Fibroblast of the aortic adventitia (primary cell): ENCODE results near the gene ARVCF. TPM values are rescaled to one million over a fixed set of nuclear protein-coding genes. Genes with fewer than 3 reads are reported as not detected.

Experiments
- DNase-seq: peaks from one replicate; pipeline ENCODE4 v3.0.0-alpha.2; 2010; ENCODE audit warnings: low read depth
- H3K4me3 ChIP-seq: 2 replicates; pipeline ENCODE4 v1.5.1; 2011; ENCODE audit warnings: low read depth, mild to moderate bottlenecking, control low read depth, low read length, moderate library complexity
- total RNA-seq: library from RNA; depleted of rRNA; stranded (reverse); fragments of >200 nt; gene quantifications from 2 replicates; pipeline ENCODE4 v1.2.3, GENCODE V29; 2012; ENCODE audit warnings: low replicate concordance
- TF ChIP-seq, protein P1 (sequence below): IDR thresholded peaks from 2 replicates; pipeline ENCODE4 v1.5.1; 2011; ENCODE audit warnings: mild to moderate bottlenecking, low read length, control low read depth, inconsistent platforms; ENCODE audit not compliant: insufficient read depth

Gene ARVCF
- total RNA-seq, 1 donor, result 12.9 TPM

DNA sequence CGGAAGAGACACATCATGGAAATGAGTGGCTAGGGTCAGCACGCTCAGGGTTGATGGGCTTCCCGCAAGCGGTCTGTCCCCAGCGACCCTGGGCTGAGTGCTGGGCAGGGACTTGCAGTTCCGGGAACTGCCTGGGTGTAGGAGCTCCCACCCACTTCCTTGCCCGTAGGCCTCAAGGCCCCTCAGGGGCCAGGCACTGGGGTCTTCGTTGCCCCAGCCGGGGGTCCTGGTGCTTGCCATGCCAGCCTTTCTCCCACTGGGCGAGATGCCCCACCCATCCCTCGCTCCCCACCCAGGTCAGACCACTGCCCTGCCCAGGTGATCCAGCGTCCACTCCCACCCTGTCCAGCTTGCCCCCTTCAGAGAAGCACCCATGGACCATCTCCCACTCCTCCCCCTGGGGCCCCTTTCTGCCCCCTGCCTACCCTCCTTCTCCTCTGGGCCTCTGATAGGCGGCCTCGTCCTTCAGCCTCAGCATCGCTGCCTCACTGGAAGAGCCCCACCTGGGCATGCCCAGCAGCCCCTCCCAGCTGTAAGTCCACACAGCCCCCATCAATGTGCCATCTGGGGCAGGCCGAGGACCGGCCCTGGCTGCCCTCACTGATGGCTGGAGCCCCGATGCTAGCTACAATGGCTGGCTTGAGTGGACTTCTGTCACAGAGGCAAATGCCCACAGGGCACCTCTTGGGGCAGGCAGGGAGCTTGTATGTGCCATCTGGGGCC lies 45.6 kb upstream of the ARVCF start:
- no peak for DNase-seq
- no peak overlapping the region for H3K4me3 ChIP-seq
- TF ChIP-seq, protein P1, sequence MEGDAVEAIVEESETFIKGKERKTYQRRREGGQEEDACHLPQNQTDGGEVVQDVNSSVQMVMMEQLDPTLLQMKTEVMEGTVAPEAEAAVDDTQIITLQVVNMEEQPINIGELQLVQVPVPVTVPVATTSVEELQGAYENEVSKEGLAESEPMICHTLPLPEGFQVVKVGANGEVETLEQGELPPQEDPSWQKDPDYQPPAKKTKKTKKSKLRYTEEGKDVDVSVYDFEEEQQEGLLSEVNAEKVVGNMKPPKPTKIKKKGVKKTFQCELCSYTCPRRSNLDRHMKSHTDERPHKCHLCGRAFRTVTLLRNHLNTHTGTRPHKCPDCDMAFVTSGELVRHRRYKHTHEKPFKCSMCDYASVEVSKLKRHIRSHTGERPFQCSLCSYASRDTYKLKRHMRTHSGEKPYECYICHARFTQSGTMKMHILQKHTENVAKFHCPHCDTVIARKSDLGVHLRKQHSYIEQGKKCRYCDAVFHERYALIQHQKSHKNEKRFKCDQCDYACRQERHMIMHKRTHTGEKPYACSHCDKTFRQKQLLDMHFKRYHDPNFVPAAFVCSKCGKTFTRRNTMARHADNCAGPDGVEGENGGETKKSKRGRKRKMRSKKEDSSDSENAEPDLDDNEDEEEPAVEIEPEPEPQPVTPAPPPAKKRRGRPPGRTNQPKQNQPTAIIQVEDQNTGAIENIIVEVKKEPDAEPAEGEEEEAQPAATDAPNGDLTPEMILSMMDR, result no peak

DNA sequence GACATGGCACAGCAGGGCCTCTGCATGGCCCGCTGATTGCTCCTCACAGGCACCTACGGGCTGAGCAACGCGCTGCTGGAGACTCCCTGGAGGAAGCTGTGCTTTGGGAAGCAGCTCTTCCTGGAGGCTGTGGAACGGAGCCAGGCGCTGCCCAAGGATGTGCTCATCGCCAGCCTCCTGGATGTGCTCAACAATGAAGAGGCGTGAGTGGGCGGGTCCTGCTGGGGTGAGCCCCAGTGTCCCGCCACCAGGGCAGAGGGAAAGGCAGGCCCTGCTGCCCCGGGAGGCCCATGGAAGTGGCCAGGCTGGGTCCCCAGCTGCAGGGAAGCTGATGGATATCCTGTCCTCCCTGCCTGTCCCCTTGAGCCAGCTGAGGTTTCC lies 44.8 kb upstream of the ARVCF start:
- H3K4me3 ChIP-seq, result no peak overlapping the region
- DNase-seq, result no peak
- TF ChIP-seq, protein P1, result no peak

DNA sequence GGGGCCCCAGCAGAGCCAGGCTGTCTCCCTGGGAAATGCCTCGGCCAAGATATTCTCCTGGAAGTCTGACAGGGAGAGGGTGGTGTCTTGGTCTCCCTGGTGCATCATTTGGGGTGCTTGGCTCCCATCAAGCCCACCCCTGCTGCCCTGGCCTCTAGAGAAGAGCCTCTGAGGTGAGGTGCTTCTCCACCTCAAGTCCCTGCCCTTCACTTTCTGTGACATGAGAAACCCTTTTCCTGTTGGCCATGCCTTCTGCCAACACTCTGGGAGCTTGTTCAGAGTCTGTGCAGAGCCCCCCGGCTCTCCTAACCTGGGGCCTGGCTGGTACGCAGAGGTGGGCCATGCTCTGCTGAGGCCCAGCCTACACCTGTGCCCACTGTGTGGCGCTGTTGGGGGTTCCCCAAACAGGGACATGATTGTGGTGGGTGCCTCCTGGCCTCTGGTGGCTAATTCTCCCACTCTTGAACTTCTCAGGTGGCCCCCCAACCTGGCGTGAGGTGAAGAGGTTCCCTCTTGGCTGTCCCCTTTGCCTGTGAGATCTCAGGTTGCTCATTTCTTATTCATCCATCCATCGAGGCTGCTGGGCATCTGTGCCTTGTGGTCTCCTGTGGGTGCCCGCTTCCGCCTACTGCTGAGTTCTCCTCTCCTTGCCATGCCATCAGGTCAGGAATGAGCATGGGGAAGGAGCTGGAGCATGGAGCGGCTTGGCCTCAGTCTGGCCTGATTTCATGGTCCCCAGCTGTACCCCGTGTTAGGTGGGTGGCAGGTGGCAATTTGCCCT lies 44.3 kb upstream of the ARVCF start:
- TF ChIP-seq, protein P1, result no peak
- H3K4me3 ChIP-seq, result no peak overlapping the region
- no peak for DNase-seq

DNA sequence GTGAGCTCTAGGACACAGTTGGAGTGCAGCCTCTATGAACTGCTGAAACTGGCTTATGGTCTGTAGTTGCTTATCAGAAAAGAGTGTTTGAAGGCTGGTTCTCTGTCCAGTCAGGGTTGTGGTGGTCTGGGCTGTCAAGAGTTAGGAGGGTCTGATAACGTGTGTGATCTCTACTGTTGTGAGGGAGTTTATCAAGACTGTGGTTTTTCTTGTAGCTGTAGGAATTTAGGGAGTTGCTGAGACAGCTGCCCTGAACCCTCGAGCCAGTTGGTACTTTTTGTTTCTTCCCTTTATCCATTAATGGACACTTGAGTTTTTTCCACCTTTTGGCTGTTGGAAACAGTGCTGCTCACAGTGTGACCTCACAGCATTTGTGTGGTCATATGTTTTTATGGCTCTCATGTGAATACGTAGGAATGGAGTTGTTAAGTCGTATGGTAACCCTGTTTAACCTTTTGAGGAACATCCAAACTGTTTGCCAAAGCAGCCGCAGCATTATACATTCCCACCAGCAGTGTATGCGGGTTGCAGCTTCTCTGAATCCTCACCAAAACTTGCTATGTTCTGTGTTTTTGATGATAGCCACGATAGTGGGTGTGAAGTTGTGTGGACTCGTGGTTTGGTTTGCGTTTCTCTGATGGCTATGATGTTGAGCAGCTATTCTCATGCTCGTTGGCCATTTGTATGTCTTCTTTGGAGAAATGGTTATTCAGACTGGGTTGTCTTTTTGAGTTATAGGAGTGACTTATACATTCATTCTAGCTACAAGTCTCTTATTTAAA lies 42.6 kb upstream of the ARVCF start:
- H3K4me3 ChIP-seq, result no peak overlapping the region
- DNase-seq, result no peak
- TF ChIP-seq, protein P1, result no peak

DNA sequence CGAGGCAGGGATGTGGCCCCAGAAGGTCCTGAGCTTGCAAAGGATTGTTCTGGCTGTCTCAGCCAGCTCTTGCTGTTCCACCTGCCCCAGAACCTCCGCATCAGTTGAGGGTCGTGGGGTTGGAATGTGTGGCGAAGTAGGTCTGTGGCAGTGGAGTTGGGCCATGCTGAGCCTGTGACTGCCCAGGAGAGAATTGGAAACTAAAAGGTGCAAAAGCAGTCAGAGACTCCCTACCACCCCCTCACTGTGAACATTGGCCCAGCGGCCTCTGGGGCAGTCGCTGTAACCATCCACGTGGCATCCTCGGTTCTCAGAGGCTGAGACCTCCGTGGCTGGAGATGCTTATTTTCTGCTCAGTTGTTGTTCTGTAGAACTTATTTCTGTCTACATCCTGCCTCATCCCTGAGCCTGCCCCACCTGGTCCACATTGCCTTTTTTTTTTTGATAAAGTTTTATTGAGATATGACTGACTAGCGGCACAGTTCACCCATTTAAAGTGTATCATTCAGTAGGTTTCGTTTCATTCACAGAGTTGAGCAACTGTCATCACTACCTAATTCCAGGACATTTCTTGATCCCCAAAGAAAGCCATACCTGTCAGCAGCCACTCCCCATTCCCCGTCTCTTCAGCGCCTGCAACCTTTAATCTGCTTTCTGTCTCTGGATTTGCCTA lies 41.1 kb upstream of the ARVCF start:
- no peak overlapping the region for H3K4me3 ChIP-seq
- TF ChIP-seq, protein P1, result no peak
- no peak for DNase-seq

DNA sequence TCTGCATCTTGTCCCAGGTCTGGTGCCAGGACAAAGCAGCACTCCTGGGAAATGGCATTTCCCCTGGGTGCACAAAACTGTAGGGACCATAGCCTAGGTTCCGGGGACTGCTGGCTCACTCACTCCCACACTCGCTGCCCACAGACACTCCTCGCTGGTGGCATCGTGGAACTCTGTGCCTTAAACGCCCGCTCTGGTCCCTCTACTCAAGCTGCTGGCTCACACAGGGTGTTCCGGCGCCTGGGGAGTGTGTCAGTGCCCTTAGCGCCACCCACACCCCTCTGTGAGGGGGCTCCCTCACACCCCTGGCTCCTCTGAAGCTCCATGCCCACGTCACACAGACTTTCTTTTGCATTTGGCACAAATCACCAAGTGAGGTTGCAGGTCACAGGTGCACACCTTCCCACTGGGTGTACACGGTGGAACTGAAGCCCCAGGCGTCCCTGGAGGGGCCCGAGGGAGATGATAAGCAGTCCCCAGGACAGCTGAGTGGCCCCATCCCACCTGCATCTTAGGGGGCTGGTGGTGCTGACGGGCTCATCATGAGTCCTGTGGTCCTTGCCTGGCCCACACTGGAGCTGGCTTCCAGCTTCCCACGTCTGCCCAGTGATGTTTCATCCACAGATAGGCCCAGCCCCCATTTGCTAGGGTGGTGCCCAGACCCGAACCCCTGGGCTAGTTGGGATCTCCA lies 40.2 kb upstream of the ARVCF start:
- H3K4me3 ChIP-seq, result no peak overlapping the region
- TF ChIP-seq, protein P1, result no peak
- DNase-seq, result no peak
